IMR-90 (cell line): ENCODE results near the gene RRP8. TPM values are rescaled to one million over a fixed set of nuclear protein-coding genes. Genes with fewer than 3 reads are reported as not detected.

Experiments used
- ATAC-seq: fragments of 200-7000 bp; cut with Tn5 transposase; 2 replicates; pipeline ENCODE4 v1.9.1; 2020; ENCODE audit warnings: low read depth, mild to moderate bottlenecking, moderate library complexity
- BruUV-seq: library from RNA; stranded (reverse); fragments of 400-500 nt; replicated peaks from 2 replicates; lab custom pipeline; 2021; lab: Mats Ljungman, UMichigan
- CTCF ChIA-PET: fragments of 300-600 bp; formaldehyde crosslinking; extraction: SDS; loops from one replicate; lab custom pipeline; 2021; ENCODE audit warnings: antibody characterized with exemption; lab: Yijun Ruan, JAX
- POLR2A ChIA-PET: fragments of 300-600 bp; sonication (Branson Sonifier 250); formaldehyde crosslinking; loops from one replicate; lab custom pipeline; 2022; ENCODE audit warnings: antibody characterized with exemption; ENCODE audit not compliant: unreplicated experiment; lab: Charles Lee
- DNase-seq: peaks from one replicate; pipeline ENCODE4 v3.0.0; 2013
- H2AFZ ChIP-seq: replicated peaks from 2 replicates; pipeline ENCODE3; 2013; ENCODE audit warnings: low read length, mild to moderate bottlenecking; ENCODE audit not compliant: poor library complexity
- H2AK5ac ChIP-seq: 2 replicates; pipeline ENCODE4 v1.6.1; 2013; ENCODE audit warnings: low read depth, low read length, inconsistent platforms
- H2AK9ac ChIP-seq: replicated peaks from 2 replicates; pipeline ENCODE3; 2013; ENCODE audit warnings: mild to moderate bottlenecking, low read depth, low read length, moderate library complexity; ENCODE audit not compliant: poor library complexity
- H2BK120ac ChIP-seq: 2 replicates; pipeline ENCODE4 v1.6.1; 2013; ENCODE audit warnings: low read depth, low read length, inconsistent platforms
- H2BK15ac ChIP-seq: 3 replicates; pipeline ENCODE4 v1.6.1; 2013; ENCODE audit warnings: low read depth, low read length, inconsistent platforms
- H2BK20ac ChIP-seq: 2 replicates; pipeline ENCODE4 v1.6.1; 2013; ENCODE audit warnings: low read depth, mild to moderate bottlenecking, inconsistent platforms, low read length, moderate library complexity
- H2BK5ac ChIP-seq: 2 replicates; pipeline ENCODE4 v1.6.1; 2013; ENCODE audit warnings: mild to moderate bottlenecking, low read depth, low read length, inconsistent platforms; ENCODE audit not compliant: poor library complexity, severe bottlenecking
- H3K14ac ChIP-seq: replicated peaks from 2 replicates; pipeline ENCODE4 v1.6.1; 2013; ENCODE audit warnings: low read depth, low read length, inconsistent platforms
- H3K18ac ChIP-seq: 2 replicates; pipeline ENCODE4 v1.6.1; 2013; ENCODE audit warnings: low read depth, low read length, control low read depth
- H3K23ac ChIP-seq: 2 replicates; pipeline ENCODE4 v1.6.1; 2013; ENCODE audit warnings: low read depth, low read length, inconsistent platforms
- H3K27ac ChIP-seq: 2 replicates; pipeline ENCODE4 v1.5.1; 2013; ENCODE audit warnings: mild to moderate bottlenecking, control low read depth, low read length; ENCODE audit not compliant: insufficient read depth
- H3K27me3 ChIP-seq: 2 replicates; pipeline ENCODE4 v1.6.1; 2013; ENCODE audit warnings: low read length; ENCODE audit not compliant: control insufficient read depth, insufficient read depth
- H3K36me3 ChIP-seq: 2 replicates; pipeline ENCODE4 v1.6.1; 2013; ENCODE audit warnings: low read length, mixed read lengths; ENCODE audit not compliant: control insufficient read depth, insufficient read depth
- H3K4ac ChIP-seq: 2 replicates; pipeline ENCODE4 v1.6.1; 2013; ENCODE audit warnings: low read depth, low read length, inconsistent platforms
- H3K4me1 ChIP-seq: 2 replicates; pipeline ENCODE4 v1.6.1; 2013; ENCODE audit warnings: low read length, mixed read lengths; ENCODE audit not compliant: control insufficient read depth, insufficient read depth
- H3K4me2 ChIP-seq: 2 replicates; pipeline ENCODE4 v1.6.1; 2013; ENCODE audit warnings: low read depth, mild to moderate bottlenecking, control low read depth, low read length, moderate library complexity
- H3K4me3 ChIP-seq: 2 replicates; pipeline ENCODE4 v1.5.1; 2013; ENCODE audit warnings: low read depth, mild to moderate bottlenecking, control low read depth, low read length, moderate library complexity; ENCODE audit not compliant: insufficient read depth
- H3K56ac ChIP-seq: 2 replicates; pipeline ENCODE4 v1.6.1; 2013; ENCODE audit warnings: low read length, inconsistent platforms; ENCODE audit not compliant: insufficient read depth; ENCODE audit errors: extremely low read depth
- H3K79me1 ChIP-seq, 2 experiments: 2 replicates each; pipeline ENCODE4 v1.6.1; 2013; ENCODE audit warnings: low read length in 2 of 2, inconsistent platforms in 1 of 2, low read depth in 1 of 2
- H3K9ac ChIP-seq: 2 replicates; pipeline ENCODE4 v1.6.1; 2013; ENCODE audit warnings: low read depth, low read length, control low read depth
- H3K9me1 ChIP-seq: 2 replicates; pipeline ENCODE4 v1.6.1; 2013; ENCODE audit warnings: low read length, inconsistent platforms; ENCODE audit not compliant: insufficient read depth
- H3K9me3 ChIP-seq: 2 replicates; pipeline ENCODE4 v1.6.1; 2013; ENCODE audit warnings: low read length; ENCODE audit not compliant: control insufficient read depth, insufficient read depth
- H4K20me1 ChIP-seq: 2 replicates; pipeline ENCODE4 v1.6.1; 2013; ENCODE audit warnings: low read length, inconsistent platforms; ENCODE audit not compliant: insufficient read depth
- H4K5ac ChIP-seq: 2 replicates; pipeline ENCODE4 v1.6.1; 2013; ENCODE audit warnings: mild to moderate bottlenecking, low read depth, low read length, control low read depth
- H4K8ac ChIP-seq, 2 experiments: 2 replicates each; pipeline ENCODE4 v1.6.1; 2013; ENCODE audit warnings: low read depth in 2 of 2, low read length in 2 of 2, control low read depth in 1 of 2, inconsistent platforms in 1 of 2
- H4K91ac ChIP-seq: 2 replicates; pipeline ENCODE4 v1.6.1; 2013; ENCODE audit warnings: low read depth, low read length, inconsistent platforms; ENCODE audit not compliant: insufficient read depth
- BHLHE40 ChIP-seq: fragments of 150-350 bp; IDR thresholded peaks from 2 replicates; pipeline ENCODE4 v1.6.1; 2016; ENCODE audit warnings: mild to moderate bottlenecking, low read depth, low read length
- CEBPB ChIP-seq: IDR thresholded peaks from 2 replicates; pipeline ENCODE4 v1.6.1; 2012; ENCODE audit warnings: low read depth, low read length, improper control_type of control experiment
- CHD1 ChIP-seq: IDR thresholded peaks from 2 replicates; pipeline ENCODE4 v1.6.1; 2012; ENCODE audit warnings: low read depth, low read length, improper control_type of control experiment
- CTCF ChIP-seq: conservative IDR thresholded peaks from 2 replicates; pipeline ENCODE4 v1.5.1; 2012; ENCODE audit warnings: mild to moderate bottlenecking, low read depth, low read length, improper control_type of control experiment
- FOS ChIP-seq: fragments of 150-350 bp; IDR thresholded peaks from 2 replicates; pipeline ENCODE4 v1.6.1; 2016; ENCODE audit warnings: low read depth, low read length
- MAFK ChIP-seq: IDR thresholded peaks from 2 replicates; pipeline ENCODE4 v1.6.1; 2012; ENCODE audit warnings: low read depth, low read length, improper control_type of control experiment
- MAZ ChIP-seq: IDR thresholded peaks from 2 replicates; pipeline ENCODE4 v1.6.1; 2012; ENCODE audit warnings: low read depth, mild to moderate bottlenecking, low read length, improper control_type of control experiment, moderate library complexity, borderline replicate concordance
- MXI1 ChIP-seq: IDR thresholded peaks from 2 replicates; pipeline ENCODE4 v1.6.1; 2012; ENCODE audit warnings: low read depth, mild to moderate bottlenecking, low read length, moderate library complexity, borderline replicate concordance
- NFE2L2 ChIP-seq: fragments of 150-350 bp; IDR thresholded peaks from 2 replicates; pipeline ENCODE4 v1.6.1; 2016; ENCODE audit warnings: low read depth, mild to moderate bottlenecking, low read length
- POLR2A ChIP-seq: IDR thresholded peaks from 2 replicates; pipeline ENCODE4 v1.6.1; 2012; ENCODE audit warnings: mild to moderate bottlenecking, low read depth, low read length
- RAD21 ChIP-seq: IDR thresholded peaks from 2 replicates; pipeline ENCODE4 v1.6.1; 2012; ENCODE audit warnings: low read length, improper control_type of control experiment
- RCOR1 ChIP-seq: IDR thresholded peaks from 2 replicates; pipeline ENCODE4 v1.6.1; 2012; ENCODE audit warnings: mild to moderate bottlenecking, low read length, improper control_type of control experiment; ENCODE audit not compliant: insufficient replicate concordance
- RFX5 ChIP-seq: IDR thresholded peaks from 2 replicates; pipeline ENCODE4 v1.8.0; 2012; ENCODE audit warnings: low read depth, mild to moderate bottlenecking, low read length, moderate library complexity
- SMC3 ChIP-seq: fragments of 150-350 bp; IDR thresholded peaks from 2 replicates; pipeline ENCODE4 v1.6.1; 2016; ENCODE audit warnings: low read depth, mild to moderate bottlenecking, antibody characterized with exemption, low read length, moderate library complexity
- WGBS, 2 experiments: methylation state at CpG; one replicate each; pipeline versions ENCODE4 v1.1.5 to v1.1.7; 2013; ENCODE audit warnings: missing lambda C conversion rate in 2 of 2; ENCODE audit not compliant: insufficient read length in 1 of 2; ENCODE audit errors: extremely low coverage in 2 of 2; 5-methylcytosine and 5-hydroxymethylcytosine counted together
- dilution Hi-C: fragments of 300-500 bp; cut with HindIII; formaldehyde crosslinking; loops from one replicate; pipeline ENCODE4 v1.14.3; 2018; ENCODE audit warnings: low sequenced_read_pairs; ENCODE audit not compliant: unreplicated experiment
- in situ Hi-C: fragments of 300-500 bp; cut with MboI; formaldehyde crosslinking; loops from 3 replicates; pipeline ENCODE4 v1.14.3; 2019; ENCODE audit warnings: low sequenced_read_pairs, inconsistent platforms, mixed read lengths
- intact Hi-C: fragments of 100-400 bp; cut with micrococcal nuclease; formaldehyde crosslinking; loops from 2 replicates; pipeline ENCODE4 v1.10.0; 2022
- polyA plus RNA-seq, 3 experiments: library from polyadenylated mRNA; depleted of rRNA; stranded (reverse); fragments of >200 nt; gene quantifications; 2 replicates each; pipeline ENCODE4 v1.2.3, GENCODE V29; 2012; ENCODE audit warnings: low replicate concordance in 1 of 3
- total RNA-seq: library from RNA; depleted of rRNA; stranded (reverse); fragments of >200 nt; gene quantifications from 2 replicates; pipeline ENCODE4 v1.2.3, GENCODE V29; 2012
- TF ChIP-seq, protein P1 (sequence below): fragments of 150-350 bp; IDR thresholded peaks from 2 replicates; pipeline ENCODE4 v1.6.1; 2017; ENCODE audit warnings: mild to moderate bottlenecking, antibody characterized with exemption, low read length, low read depth
- TF ChIP-seq, protein P2 (sequence below): fragments of 150-350 bp; IDR thresholded peaks from 2 replicates; pipeline ENCODE4 v1.6.1; 2016; ENCODE audit warnings: low read depth, mild to moderate bottlenecking, low read length, moderate library complexity, borderline replicate concordance

Gene RRP8
- total and polyA plus RNA-seq, 2 of the 4 experiments (the other 2 are of a cell fraction) = 10.8 to 11.5 TPM

GRCh38 chr11:6557063-6557462 is 46.4 kb downstream of the RRP8 start:
- Histone ChIP-seq H3K4me1 (no peaks in the 10 kb centered on the region), H3K23ac (no peak overlapping the region), H3K14ac (no peak overlapping the region), H4K5ac (no peak overlapping the region), H3K4me2 (no peak overlapping the region), H3K9me1 (no peaks in the 10 kb centered on the region; the same call in 1 of the 2 replicates), H3K18ac (no peak overlapping the region), H3K56ac (no peak overlapping the region), H4K20me1 (no peaks in the 10 kb centered on the region), H2BK120ac (no peak overlapping the region), H3K36me3 (no peaks in the 10 kb centered on the region), H3K4ac (no peak overlapping the region), H2AK5ac (no peak overlapping the region), H2AK9ac (no peak overlapping the region), H2BK5ac (no peak overlapping the region), H3K9ac (no peak overlapping the region), H3K9me3 (no peaks in the 10 kb centered on the region), H4K8ac (no peak overlapping the region), H2BK20ac (no peak overlapping the region), H3K4me3 (no peak overlapping the region), H3K27me3 (no peaks in the 10 kb centered on the region), H3K27ac (no peak overlapping the region), H4K91ac (no peak overlapping the region), H3K79me1 (no peaks in the 10 kb centered on the region), H2AFZ (no peak overlapping the region), H2BK15ac (no peak overlapping the region)
- ChIA-PET POLR2A (no interaction called here), CTCF (no interaction called here)
- no peak for ATAC-seq
- no TSS peak for BruUV-seq
- intact Hi-C loops = no loop called here
- dilution Hi-C loops = no loop called here
- TF ChIP-seq FOS (no peak), RCOR1 (no peak), MXI1 (no peak), BHLHE40 (no peak), POLR2A (no peak), CTCF (no peak), NFE2L2 (no peak), CEBPB (no peak), SMC3 (no peak), CHD1 (no peak), MAFK (no peak), RAD21 (no peak), RFX5 (no peak), MAZ (no peak)
- TF ChIP-seq, protein P1, sequence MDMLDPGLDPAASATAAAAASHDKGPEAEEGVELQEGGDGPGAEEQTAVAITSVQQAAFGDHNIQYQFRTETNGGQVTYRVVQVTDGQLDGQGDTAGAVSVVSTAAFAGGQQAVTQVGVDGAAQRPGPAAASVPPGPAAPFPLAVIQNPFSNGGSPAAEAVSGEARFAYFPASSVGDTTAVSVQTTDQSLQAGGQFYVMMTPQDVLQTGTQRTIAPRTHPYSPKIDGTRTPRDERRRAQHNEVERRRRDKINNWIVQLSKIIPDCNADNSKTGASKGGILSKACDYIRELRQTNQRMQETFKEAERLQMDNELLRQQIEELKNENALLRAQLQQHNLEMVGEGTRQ = no peak
- TF ChIP-seq, protein P2, sequence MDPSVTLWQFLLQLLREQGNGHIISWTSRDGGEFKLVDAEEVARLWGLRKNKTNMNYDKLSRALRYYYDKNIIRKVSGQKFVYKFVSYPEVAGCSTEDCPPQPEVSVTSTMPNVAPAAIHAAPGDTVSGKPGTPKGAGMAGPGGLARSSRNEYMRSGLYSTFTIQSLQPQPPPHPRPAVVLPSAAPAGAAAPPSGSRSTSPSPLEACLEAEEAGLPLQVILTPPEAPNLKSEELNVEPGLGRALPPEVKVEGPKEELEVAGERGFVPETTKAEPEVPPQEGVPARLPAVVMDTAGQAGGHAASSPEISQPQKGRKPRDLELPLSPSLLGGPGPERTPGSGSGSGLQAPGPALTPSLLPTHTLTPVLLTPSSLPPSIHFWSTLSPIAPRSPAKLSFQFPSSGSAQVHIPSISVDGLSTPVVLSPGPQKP = no peak
- in situ Hi-C loops = no loop called here
- WGBS, 2 experiments = 95% methylated on average over 10 of the region's 11 CpGs; no CpG with 5 or more reads in 1 of the 2 experiments
- DNase-seq = no peak
